NOMO-1 (cell line): Measurements from ENCODE around the gene PYDC1.
"Not testable (repeated sequence)": the region's sequence is repeated elsewhere in the genome, so short reads cannot be mapped to it uniquely, and the experiment has no call there.

ENCODE experiments used
- DNase-seq, 2 experiments: peaks; one replicate each; lab custom pipeline; 2025; ENCODE audit not compliant: unreplicated experiment in 2 of 2; lab: John Stamatoyannopoulos, UW

PYDC1 gene

DNA sequence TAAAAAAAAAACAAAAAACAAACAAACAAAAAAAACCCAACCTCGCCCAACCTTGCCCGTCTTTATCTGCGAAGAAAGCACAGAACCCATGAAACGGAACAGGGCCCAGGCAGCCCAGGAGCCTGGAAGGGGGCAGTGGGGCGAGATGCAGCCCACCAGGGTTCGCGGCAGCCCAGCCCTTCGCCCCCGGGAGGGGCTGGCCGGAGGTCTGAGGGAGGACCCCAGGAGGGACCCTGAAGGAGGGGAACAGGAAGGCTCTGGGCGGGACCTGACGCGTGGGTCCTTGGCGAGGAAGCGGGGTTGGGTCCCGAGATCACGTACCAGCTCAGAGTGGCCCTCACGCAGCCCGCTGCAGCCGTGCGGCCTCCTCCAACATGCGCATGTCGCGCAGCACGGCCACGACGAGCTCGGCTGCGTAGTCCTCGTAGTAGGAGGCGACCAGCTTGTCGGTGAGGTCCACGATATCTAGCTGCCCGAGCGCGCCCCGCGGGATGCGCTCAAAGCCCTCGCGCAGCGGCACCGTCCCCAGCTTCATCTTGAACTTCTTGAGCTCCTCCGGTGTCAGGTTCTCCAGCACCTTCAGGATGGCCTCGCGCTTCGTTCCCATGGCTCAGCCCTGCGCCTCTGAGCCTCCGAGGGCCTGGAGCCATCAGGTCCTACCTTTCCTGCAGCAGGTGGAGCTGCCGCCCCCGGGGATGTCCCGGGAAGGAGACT, at the start of gene PYDC1:
TSS of gene PYDC1 (minus strand) at position 714 of the 714 bp plus-strand sequence. CDS start at position 607, 107 bp downstream.
- DNase-seq, result no peak

- DNase-seq, result no peak
Measured at GRCh38 chr16:31265329-31266245, 48.7 kb upstream of the PYDC1 start.

DNA sequence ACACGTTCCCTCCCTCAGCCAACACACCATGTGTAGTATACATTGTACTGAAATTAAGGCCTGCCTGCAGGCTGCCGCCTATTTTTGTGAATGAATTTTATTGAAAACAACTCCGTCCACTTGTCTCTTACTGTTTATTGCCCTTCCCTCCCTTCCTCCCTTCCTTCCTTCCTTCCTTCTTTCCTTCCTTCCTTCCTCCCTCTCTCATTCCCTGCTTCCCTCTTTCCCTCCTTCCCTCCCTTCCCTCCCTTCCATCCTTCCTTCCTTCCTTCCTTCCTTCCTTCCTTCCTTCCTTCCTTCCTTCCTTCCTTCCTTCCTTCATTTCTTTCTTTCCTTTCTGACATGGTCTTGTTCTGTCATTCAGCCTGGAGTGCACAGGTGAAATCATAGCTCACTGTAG, 45.1 kb upstream of the PYDC1 start:
- DNase-seq, result no peak

DNA sequence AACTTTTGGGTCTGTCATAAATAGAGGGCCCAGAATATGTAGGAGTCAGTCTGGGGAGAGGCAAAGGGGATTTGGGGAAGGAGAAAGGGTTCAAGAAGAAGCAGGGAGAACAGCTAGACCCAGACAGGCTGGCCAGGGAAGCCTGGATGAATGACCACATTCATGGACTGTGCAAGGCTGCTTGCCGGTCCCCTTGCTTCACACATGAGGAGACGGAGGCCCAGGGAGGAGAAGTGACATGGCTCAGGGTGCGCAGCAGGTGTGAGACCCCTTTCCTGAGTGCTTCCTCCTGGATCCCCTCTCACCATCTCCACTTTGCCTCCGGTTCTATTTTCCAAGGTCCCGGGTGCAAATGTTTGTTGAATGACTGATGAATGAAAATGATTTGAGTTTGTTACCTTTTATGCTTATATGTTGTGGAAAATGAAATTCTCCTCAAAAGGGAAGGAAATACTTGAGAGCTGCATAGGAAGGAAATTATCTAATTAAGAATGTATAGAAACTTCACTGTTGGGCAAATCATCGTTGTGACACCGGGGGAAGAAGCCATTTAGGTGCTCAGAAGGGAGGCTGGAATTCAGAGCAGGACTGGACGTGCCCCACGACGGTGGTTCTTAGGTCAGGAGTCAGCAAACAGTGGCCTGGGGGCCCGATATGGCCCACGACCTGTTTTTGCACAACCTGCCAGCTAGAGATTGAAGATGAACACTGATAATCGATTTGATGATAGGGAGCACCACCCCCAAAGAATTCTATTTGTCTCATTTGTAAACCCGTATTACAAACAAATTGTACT, 43.4 kb upstream of the PYDC1 start:
- DNase-seq, result peak in 1 of 2 experiments; percentile 65

DNA sequence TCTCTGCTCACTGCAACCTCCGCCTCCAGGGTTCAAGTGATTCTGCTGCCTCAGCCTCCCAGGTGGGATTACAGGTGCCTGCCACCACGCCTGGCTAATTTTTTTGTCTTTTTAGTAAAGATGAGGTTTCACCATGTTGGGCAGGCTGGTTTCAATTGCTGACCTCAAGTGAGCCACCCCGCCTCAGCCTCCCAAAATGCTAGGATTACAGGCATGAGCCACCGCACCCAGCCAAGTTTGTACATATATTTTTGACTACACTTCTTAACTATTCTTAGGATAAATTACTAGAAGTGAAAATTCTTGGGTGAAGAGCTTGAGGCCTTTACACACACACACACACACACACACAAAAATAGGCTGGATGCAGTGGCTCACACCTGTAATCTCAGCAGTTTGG, 41.4 kb upstream of the PYDC1 start:
- DNase-seq, result no peak

GRCh38 chr16:31256466-31256865, 39.5 kb upstream of the PYDC1 start:
- no peak for DNase-seq

- peak; percentile 94 to 98 for DNase-seq
Measured at GRCh38 chr16:31253642-31254045, 36.7 kb upstream of the PYDC1 start.

GRCh38 chr16:31251435-31251834, 34.5 kb upstream of the PYDC1 start:
- DNase-seq, result no peak

DNA sequence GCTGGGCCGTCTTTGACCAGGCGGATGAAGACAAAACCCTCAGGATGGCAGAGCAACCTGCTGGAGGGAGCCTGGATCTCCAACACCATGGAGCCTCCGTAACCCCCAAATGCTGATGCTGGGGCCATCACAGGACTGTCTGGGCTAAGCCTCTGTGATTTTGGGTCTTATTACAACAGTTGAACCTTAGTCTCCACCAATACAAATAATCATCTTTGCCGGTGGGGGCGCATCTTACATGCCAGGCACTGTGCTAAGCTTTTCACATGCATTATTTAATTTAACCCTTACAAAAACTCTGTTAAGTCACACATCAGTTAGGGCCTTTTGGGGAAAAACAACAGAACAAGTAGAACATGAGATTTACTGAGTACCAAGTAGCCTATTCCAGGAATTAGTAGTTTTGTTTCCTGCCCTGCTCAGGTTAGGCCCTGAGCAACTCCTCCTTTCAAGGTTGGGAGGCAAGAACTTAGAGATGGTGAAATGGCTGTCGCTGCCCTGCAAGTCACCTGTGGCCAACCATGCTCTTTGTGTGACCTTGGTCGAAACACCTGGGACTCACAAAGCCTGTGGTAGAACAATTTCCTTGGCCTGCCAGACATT, 33.9 kb upstream of the PYDC1 start:
- DNase-seq, result no peak

DNA sequence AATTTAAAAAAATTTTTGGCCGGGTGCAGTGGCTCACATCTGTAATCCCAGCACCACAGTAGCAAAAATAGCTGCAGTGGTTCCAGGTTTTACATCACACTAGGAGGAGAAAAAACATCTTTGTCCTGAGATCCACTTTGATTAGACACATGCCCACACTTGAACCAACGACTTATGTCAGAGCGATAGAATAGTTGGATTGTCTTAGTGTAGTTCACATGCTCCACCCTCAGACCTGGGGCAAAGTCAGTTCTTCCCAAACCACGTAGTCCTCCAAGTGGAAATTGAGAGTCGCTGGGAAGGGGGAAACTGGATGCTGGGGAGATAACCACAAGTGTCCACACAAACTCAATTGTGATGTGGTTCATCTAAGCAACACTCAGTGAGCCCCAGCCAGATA, 31.4 kb upstream of the PYDC1 start:
- DNase-seq, result no peak

- no peak for DNase-seq
Measured at GRCh38 chr16:31246296-31246695, 29.4 kb upstream of the PYDC1 start.

DNA sequence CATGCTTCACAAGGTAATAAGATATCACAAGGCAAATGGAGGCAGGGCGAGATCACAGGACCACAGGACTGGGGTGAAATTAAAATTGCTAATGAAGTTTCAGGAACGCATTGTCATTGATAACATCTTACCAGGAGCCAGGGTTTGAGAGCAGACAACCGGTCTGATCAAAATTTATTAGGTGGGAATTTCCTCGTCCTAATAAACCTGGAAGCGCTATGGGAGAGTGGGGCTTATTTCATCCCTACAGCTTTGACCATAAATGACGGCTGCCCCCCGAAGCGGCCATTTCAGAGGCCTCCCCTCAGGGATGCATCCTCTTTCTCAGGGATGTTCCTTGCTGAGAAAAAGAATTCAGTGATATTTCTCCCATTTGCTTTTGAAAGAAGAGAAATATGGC, 28.7 kb upstream of the PYDC1 start:
- not testable (repeated sequence) for DNase-seq

- DNase-seq, result peak; percentile 69 to 98
Measured at GRCh38 chr16:31243734-31244670, 27.1 kb upstream of the PYDC1 start.

GRCh38 chr16:31242206-31242605, 25.3 kb upstream of the PYDC1 start:
- no peak for DNase-seq

GRCh38 chr16:31238041-31238440, 21.1 kb upstream of the PYDC1 start:
- DNase-seq, result no peak

- no peak for DNase-seq
Measured at GRCh38 chr16:31229501-31229900, 12.6 kb upstream of the PYDC1 start.

DNA sequence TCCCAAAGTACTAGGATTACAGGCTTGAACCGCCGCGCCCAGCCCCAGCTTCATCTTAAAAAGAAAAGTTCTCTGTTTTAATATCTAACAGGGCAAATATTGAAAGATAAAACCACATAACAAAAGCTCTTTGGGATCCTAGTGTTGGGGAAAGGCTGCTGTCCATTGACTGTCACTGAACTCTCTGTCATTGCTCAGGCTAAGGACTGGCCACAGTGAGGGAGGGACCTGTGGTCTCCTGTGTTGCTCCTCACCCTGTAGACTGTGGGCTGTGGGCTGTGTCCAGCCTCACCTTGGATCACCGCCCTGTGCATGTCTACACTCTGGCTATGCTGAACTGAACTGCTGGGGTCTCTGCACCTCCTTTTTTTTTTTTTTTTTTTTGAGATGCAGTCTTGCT, 11.3 kb upstream of the PYDC1 start:
- no peak for DNase-seq

- DNase-seq, result no peak
Measured at GRCh38 chr16:31225193-31225592, 8.3 kb upstream of the PYDC1 start.

DNA sequence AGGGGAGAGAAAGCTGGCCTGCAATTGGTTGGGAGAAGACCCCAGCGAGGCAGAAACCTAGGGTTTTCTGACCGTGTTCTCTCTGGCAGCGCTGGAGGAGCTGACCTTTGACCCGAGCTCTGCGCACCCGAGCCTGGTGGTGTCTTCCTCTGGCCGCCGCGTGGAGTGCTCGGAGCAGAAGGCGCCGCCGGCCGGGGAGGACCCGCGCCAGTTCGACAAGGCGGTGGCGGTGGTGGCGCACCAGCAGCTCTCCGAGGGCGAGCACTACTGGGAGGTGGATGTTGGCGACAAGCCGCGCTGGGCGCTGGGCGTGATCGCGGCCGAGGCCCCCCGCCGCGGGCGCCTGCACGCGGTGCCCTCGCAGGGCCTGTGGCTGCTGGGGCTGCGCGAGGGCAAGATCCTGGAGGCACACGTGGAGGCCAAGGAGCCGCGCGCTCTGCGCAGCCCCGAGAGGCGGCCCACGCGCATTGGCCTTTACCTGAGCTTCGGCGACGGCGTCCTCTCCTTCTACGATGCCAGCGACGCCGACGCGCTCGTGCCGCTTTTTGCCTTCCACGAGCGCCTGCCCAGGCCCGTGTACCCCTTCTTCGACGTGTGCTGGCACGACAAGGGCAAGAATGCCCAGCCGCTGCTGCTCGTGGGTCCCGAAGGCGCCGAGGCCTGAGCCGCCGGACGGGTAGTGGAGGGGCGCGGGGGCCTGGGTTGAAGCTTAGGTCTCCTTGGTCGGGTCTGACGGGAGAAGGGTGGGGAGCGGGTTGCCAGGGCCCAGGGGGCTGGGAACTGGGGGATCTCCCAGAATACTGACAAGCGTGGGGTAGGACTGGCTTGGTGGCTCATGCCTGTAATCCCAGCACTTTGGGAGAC, 7.4 kb upstream of the PYDC1 start:
- no peak for DNase-seq
